HepG2 (cell line): ENCODE results near the gene PIM3. TPM values are rescaled to one million over a fixed set of nuclear protein-coding genes. Genes with fewer than 3 reads are reported as not detected.
A peak's percentile ranks its signal among the peaks of the same experiment; 100 is the strongest.

ENCODE experiments used
- ARID5B ChIP-seq: IDR thresholded peaks from 2 replicates; pipeline ENCODE4 v1.4.0; 2020; ENCODE audit warnings: mild to moderate bottlenecking, missing genetic modification reagents
- ATF7 ChIP-seq, 2 experiments: fragments of 450-650 bp in 1 of 2; sonication (generic) in 1 of 2; formaldehyde crosslinking in 1 of 2; IDR thresholded peaks; 2 replicates each; pipeline versions ENCODE4 v1.4.0 to v1.6.1; 2016 to 2020; ENCODE audit warnings: antibody characterized with exemption in 1 of 2, mild to moderate bottlenecking in 1 of 2, missing genetic modification reagents in 1 of 2
- ATM ChIP-seq: fragments of 450-650 bp; IDR thresholded peaks from 2 replicates; pipeline ENCODE4 v1.7.1; 2017; ENCODE audit warnings: mild to moderate bottlenecking, borderline replicate concordance
- DBP ChIP-seq: sonication (generic); formaldehyde crosslinking; IDR thresholded peaks from 2 replicates; pipeline ENCODE4 v1.4.0; 2020; ENCODE audit warnings: missing genetic modification reagents; ENCODE audit errors: not compliant biosample characterization
- DNMT1 ChIP-seq: sonication (generic); formaldehyde crosslinking; IDR thresholded peaks from 2 replicates; pipeline ENCODE4 v1.5.1; 2020; ENCODE audit warnings: mild to moderate bottlenecking, missing genetic modification reagents
- GABPB1 ChIP-seq: IDR thresholded peaks from 2 replicates; pipeline ENCODE4 v1.6.1; 2016; ENCODE audit warnings: mild to moderate bottlenecking, missing genetic modification reagents, moderate library complexity, missing compliant biosample characterization
- MYNN ChIP-seq: sonication (generic); formaldehyde crosslinking; IDR thresholded peaks from 2 replicates; pipeline ENCODE4 v1.4.0; 2020; ENCODE audit warnings: mild to moderate bottlenecking, low read depth, missing genetic modification reagents
- NFKBIZ ChIP-seq: IDR thresholded peaks from 2 replicates; pipeline ENCODE4 v1.6.1; 2018; ENCODE audit warnings: missing genetic modification reagents, missing compliant biosample characterization
- NRL ChIP-seq: sonication (generic); formaldehyde crosslinking; IDR thresholded peaks from 2 replicates; pipeline ENCODE4 v1.5.0; 2020; ENCODE audit warnings: missing genetic modification reagents, mild to moderate bottlenecking, moderate library complexity, borderline replicate concordance
- PBX2 ChIP-seq: IDR thresholded peaks from 2 replicates; pipeline ENCODE4 v1.6.1; 2016; ENCODE audit warnings: control low read depth
- PHF8 ChIP-seq: sonication (generic); formaldehyde crosslinking; IDR thresholded peaks from 2 replicates; pipeline ENCODE4 v1.5.0; 2020; ENCODE audit warnings: missing genetic modification reagents
- POLR2AphosphoS5 ChIP-seq: IDR thresholded peaks from 2 replicates; pipeline ENCODE4 v1.6.1; 2012; ENCODE audit warnings: low read depth, low read length
- PREB ChIP-seq: sonication (generic); formaldehyde crosslinking; IDR thresholded peaks from 2 replicates; pipeline ENCODE4 v1.4.0; 2020; ENCODE audit warnings: missing genetic modification reagents
- SMAD9 ChIP-seq: sonication (generic); formaldehyde crosslinking; IDR thresholded peaks from 2 replicates; pipeline ENCODE4 v1.5.1; 2020; ENCODE audit warnings: mild to moderate bottlenecking, missing genetic modification reagents
- ZNF101 ChIP-seq: sonication (generic); formaldehyde crosslinking; IDR thresholded peaks from 2 replicates; pipeline ENCODE4 v1.4.0; 2020; ENCODE audit warnings: mild to moderate bottlenecking, low read depth, missing genetic modification reagents, borderline replicate concordance
- ZNF230 ChIP-seq: sonication (generic); formaldehyde crosslinking; IDR thresholded peaks from 2 replicates; pipeline ENCODE4 v1.4.0; 2020; ENCODE audit warnings: mild to moderate bottlenecking, missing genetic modification reagents
- ZNF430 ChIP-seq: sonication (generic); formaldehyde crosslinking; IDR thresholded peaks from 2 replicates; pipeline ENCODE4 v1.9.0; 2021; ENCODE audit warnings: mild to moderate bottlenecking, missing genetic modification reagents
- ZNF558 ChIP-seq: sonication (generic); formaldehyde crosslinking; IDR thresholded peaks from 2 replicates; pipeline ENCODE4 v1.9.0; 2022; ENCODE audit warnings: mild to moderate bottlenecking, missing genetic modification reagents, borderline replicate concordance
- ZNF576 ChIP-seq: sonication (generic); formaldehyde crosslinking; IDR thresholded peaks from 2 replicates; pipeline ENCODE4 v1.4.0; 2020; ENCODE audit warnings: mild to moderate bottlenecking, missing genetic modification reagents
- ZNF75D ChIP-seq: sonication (generic); formaldehyde crosslinking; IDR thresholded peaks from 2 replicates; pipeline ENCODE4 v1.8.1; 2023; ENCODE audit warnings: missing genetic modification reagents, mild to moderate bottlenecking, borderline replicate concordance
- ZNF766 ChIP-seq: sonication (generic); formaldehyde crosslinking; IDR thresholded peaks from 2 replicates; pipeline ENCODE4 v1.5.0; 2020; ENCODE audit warnings: missing genetic modification reagents, borderline replicate concordance
- ZNF781 ChIP-seq: sonication (generic); formaldehyde crosslinking; IDR thresholded peaks from 2 replicates; pipeline ENCODE4 v1.5.1; 2020; ENCODE audit warnings: borderline replicate concordance, mild to moderate bottlenecking, missing genetic modification reagents; ENCODE audit errors: not compliant biosample characterization
- polyA plus RNA-seq, 8 experiments: library from polyadenylated mRNA; depleted of rRNA in 3 of 8; stranded (reverse) in 7 of 8; unstranded in 1 of 8; fragments of >200 nt; fragmentation: Illumina TruSeq in 4 of 8; extraction: Trizol in 4 of 8; gene quantifications; 2 replicates each; pipeline versions ENCODE4 v1.2.1 to v1.2.3, GENCODE V29; 2011 to 2016; ENCODE audit warnings: low read depth in 4 of 8, missing spikeins in 1 of 8, mixed read lengths in 1 of 8; ENCODE audit not compliant: insufficient read depth in 1 of 8
- total RNA-seq, 5 experiments: library from RNA; depleted of rRNA; stranded (reverse); fragments of >200 nt; fragmentation: Illumina TruSeq; extraction: Trizol; gene quantifications; 2 replicates each; pipeline ENCODE4 v1.2.3, GENCODE V29; 2016; ENCODE audit warnings: low read depth in 1 of 5

PIM3 gene
- total and polyA plus RNA-seq, 2 of the 13 experiments (the other 11 are each of a cell fraction or from before 2014, with no cell fraction given), result 21.6 to 31.2 TPM

GRCh38 chr22:49955581-49956417, 4.8 kb upstream of the PIM3 start (continued):
- peak; percentile 35; the same call in 1 of the 2 replicates for TF ChIP-seq ARID5B (CRISPR knock-in tag)
- TF ChIP-seq MYNN (CRISPR knock-in tag), result no peak
- no peak for TF ChIP-seq ATM
- TF ChIP-seq ZNF576, result no peak
- peak; percentile 39 for TF ChIP-seq PHF8 (CRISPR knock-in tag)
- TF ChIP-seq DBP, result no peak
- TF ChIP-seq ZNF430 (CRISPR knock-in tag), result no peak
- TF ChIP-seq NRL (CRISPR knock-in tag), result peak; percentile 36; the same call in 1 of the 2 replicates
- no peak for TF ChIP-seq PREB
- TF ChIP-seq POLR2AphosphoS5, result no peak
- TF ChIP-seq ZNF766 (CRISPR knock-in tag), result 0 out of 2 replicates have a peak, but pooled peaks have one; percentile 0
- TF ChIP-seq PBX2 (CRISPR knock-in tag), result no peak
- no peak for TF ChIP-seq ZNF75D (CRISPR knock-in tag)
- no peak for TF ChIP-seq ZNF558 (CRISPR knock-in tag)
- no peak for TF ChIP-seq NFKBIZ (CRISPR knock-in tag)
- TF ChIP-seq ZNF781 (CRISPR knock-in tag), result no peak
- TF ChIP-seq GABPB1 (CRISPR knock-in tag), result peak; percentile 40; the same call in 1 of the 2 replicates
- TF ChIP-seq ZNF101 (CRISPR knock-in tag), result no peak
- no peak for TF ChIP-seq SMAD9
- TF ChIP-seq DNMT1 (CRISPR knock-in tag), result no peak
- TF ChIP-seq ATF7 (IDR thresholded peaks at IDR 0.05), result no peak
- TF ChIP-seq ATF7 (CRISPR knock-in tag; IDR thresholded peaks at IDR 0.05), result no peak
- no peak for TF ChIP-seq ZNF230
